ENCODE data around the gene C16orf90.

Gene C16orf90

GRCh38 chr16:3495176-3495575, at the start of gene C16orf90:
C16orf90 (minus strand) TSS chr16:3495489; CDS start chr16:3495421, 68 bp downstream.
- DNase-seq (ENCODE audit: low read depth in 1 of 2, low spot score in 1 of 2) = no peak

- DNase-seq (ENCODE audit: low read depth in 1 of 2, low spot score in 1 of 2) = no peak
Observed at GRCh38 chr16:3542601-3543373, 47.5 kb upstream of the C16orf90 start.

DNA sequence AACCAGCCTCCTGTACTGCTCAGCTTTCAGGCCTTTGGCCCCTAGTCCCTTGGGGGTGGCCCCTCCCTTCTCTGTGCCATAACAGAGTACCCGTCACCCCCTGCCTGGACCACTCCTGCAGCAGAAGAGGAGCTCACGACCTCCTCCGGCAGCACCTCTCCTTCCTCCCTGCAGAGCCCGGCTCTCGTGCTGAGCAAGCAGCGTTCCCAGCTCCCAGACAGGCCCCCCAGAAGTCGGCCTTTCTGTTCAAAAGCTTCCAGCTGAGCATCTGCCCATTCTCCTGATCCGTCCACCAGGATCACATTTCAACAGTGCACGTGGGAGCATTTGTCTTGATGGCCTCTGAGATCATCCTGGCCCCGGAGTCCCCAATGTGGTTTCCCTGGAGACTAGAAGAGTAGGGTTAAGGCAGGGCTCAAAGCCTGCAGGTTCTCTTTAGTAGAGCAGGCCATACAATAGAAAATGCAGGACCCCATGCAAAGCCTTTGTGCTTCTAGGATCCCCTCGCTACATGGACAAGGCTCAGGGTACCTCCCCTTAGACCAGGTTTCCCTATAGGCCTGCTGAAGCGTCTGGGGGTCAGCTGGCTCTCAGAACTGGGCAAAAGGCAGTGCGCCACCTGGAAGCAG, 46.4 kb upstream of the C16orf90 start:
- no peak for DNase-seq (ENCODE audit: low read depth in 1 of 2, low spot score in 1 of 2)

DNA sequence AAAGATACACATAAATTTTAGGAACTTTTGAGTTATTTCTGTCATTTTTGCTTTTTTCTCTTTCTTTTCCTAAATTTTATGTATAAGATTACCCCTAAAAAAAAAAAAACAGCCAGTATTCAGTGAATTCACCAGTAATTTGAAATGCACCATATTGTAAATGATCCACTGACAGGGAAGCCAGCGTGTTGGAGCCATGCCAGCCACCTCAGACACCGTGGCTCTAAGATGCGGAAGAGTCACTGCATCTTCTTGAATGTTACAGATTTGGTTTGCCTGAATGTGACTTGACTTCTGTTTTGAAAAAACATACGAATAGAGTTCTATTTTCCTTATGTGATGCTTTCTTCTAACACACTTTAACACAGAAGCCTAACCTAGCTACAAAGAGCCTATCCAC, 42.9 kb upstream of the C16orf90 start:
- no peak for DNase-seq (ENCODE audit: low read depth in 1 of 2, low spot score in 1 of 2)

- DNase-seq (ENCODE audit: low read depth in 1 of 2, low spot score in 1 of 2) = no peak
Observed at GRCh38 chr16:3536851-3537250, 41.6 kb upstream of the C16orf90 start.

- DNase-seq (ENCODE audit: low read depth in 1 of 2, low spot score in 1 of 2) = no peak
Observed at GRCh38 chr16:3536271-3536731, 41.0 kb upstream of the C16orf90 start.

GRCh38 chr16:3534126-3534525, 38.8 kb upstream of the C16orf90 start:
- DNase-seq (ENCODE audit: low read depth in 1 of 2, low spot score in 1 of 2) = no peak

- DNase-seq (ENCODE audit: low read depth in 1 of 2, low spot score in 1 of 2) = no peak
Observed at GRCh38 chr16:3532741-3533140, 37.5 kb upstream of the C16orf90 start.

DNA sequence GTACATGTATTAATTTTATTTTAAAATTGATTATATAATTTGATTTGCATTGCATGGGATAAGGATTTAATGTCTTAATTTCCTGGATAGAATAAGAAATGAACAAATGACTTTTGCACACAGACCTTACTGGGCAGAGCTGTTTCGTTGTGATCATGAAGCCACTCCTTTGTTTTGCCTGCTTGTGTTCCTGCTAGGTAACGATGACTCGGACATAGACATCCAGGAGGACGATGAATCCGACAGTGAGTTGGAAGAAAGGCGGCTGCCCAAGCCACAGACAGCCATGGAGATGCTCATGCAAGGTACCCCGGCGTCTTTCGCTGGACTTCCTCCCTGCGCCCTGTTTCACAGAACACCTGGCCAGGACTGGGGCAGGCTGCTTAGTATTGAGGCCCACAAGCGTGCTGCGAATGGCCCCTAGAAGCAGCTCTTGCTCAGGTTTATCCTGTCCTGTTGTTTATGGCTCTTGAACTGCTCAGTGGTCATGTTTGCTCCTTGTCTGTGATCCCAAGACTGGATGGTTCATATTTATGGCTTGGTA, 35.2 kb upstream of the C16orf90 start:
- DNase-seq (ENCODE audit: low read depth in 1 of 2, low spot score in 1 of 2) = no peak

GRCh38 chr16:3529175-3529574, 33.9 kb upstream of the C16orf90 start:
- DNase-seq (ENCODE audit: low read depth in 1 of 2, low spot score in 1 of 2) = no peak

GRCh38 chr16:3528406-3528805, 33.1 kb upstream of the C16orf90 start:
- DNase-seq (ENCODE audit: low read depth in 1 of 2, low spot score in 1 of 2) = no peak

DNA sequence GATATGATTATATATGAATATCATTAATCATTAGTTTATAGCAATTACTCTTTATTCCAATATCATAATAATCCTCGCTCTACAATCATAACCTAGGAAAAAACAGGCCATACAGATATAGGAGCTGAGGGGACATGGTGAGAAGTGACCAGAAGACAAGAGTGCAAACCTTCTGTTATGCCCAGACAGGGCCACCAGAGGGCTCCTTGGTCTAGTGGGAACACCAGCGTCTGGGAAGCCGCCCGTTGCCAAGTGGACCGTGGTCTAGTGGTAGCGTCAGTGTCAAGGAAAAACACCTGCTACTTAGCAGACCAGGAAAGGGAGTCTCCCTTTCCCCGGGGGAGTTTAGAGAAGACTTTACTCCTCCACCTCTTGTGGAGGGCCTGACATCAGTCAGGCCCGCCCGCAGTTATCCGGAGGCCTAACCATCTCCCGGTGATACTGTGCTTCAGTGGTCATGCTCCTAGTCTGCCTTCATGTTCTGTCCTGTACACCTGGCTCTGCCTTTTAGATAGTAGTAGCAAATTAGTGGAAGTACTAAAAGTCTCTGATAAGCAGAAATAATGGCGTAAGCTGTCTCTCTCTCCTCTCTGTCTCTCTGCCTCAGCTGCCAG, 32.0 kb upstream of the C16orf90 start:
- DNase-seq (ENCODE audit: low read depth in 1 of 2, low spot score in 1 of 2) = peak in 1 of 2 donors; percentile 16

GRCh38 chr16:3525951-3526350, 30.7 kb upstream of the C16orf90 start:
- no peak for DNase-seq (ENCODE audit: low read depth in 1 of 2, low spot score in 1 of 2)

DNA sequence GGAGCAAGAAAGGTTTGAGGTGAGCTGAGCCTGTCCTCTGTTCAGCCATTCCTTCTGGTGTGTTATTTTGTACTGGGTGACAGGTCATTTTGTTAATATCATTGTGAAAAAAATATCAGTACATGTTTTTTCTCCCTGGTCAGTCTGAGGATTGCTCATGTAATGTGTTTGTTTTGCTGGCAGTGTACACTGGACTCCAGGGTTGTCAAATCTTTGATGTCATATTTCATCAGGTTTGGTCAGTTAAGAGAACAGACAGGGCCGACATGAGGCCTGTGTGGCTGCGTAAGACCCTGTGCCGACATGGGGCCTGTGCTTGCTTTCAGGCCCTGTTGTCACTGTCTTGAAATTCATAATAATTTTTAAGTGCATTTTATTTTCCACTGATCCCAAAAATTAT, 28.0 kb upstream of the C16orf90 start:
- DNase-seq (ENCODE audit: low read depth in 1 of 2, low spot score in 1 of 2) = no peak

- no peak for DNase-seq (ENCODE audit: low read depth in 1 of 2, low spot score in 1 of 2)
Observed at GRCh38 chr16:3520841-3521240, 25.6 kb upstream of the C16orf90 start.

GRCh38 chr16:3520413-3520812, 25.1 kb upstream of the C16orf90 start:
- no peak for DNase-seq (ENCODE audit: low read depth in 1 of 2, low spot score in 1 of 2)

DNA sequence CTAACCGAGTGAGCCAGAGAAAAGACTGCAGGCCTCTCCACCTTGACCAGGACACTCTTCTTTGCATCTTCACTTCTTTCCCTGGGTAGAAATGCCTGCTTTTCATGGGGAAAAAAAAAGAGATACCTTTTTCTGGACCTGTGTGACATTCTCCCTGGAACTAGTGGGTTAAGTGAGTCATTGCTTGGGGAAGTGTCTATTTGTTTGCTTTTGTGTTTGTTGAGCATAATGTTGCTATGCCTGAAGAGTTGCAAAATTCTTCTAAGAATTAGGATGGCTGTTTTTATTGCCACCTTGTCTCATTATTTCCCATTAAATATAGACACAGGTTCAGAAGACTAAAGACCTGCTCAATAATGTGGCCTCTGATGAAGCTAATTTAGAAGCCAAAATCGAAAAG, 24.3 kb upstream of the C16orf90 start:
- DNase-seq (ENCODE audit: low read depth in 1 of 2, low spot score in 1 of 2) = no peak

- DNase-seq (ENCODE audit: low read depth in 1 of 2, low spot score in 1 of 2) = no peak
Observed at GRCh38 chr16:3518986-3519348, 23.7 kb upstream of the C16orf90 start.

- no peak for DNase-seq (ENCODE audit: low read depth in 1 of 2, low spot score in 1 of 2)
Observed at GRCh38 chr16:3518292-3518985, 23.1 kb upstream of the C16orf90 start.

DNA sequence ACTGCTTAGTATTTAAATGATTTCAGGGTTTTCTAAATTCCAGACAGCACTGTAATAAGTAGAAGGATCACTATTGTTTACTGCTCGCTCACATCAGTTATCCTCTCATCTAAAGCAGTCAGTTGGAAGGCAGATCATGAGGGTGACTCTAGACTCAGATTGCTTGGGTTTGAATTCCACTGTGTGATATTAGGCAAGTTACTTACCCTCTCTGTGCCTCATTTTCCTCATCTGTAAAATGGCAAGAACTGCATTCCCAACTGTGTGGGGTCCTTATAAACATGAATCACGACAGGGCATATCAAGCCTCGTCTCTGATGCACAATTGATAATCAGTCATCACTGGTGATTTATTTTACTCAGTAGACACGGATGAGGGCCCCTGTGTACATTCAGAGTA, 20.6 kb upstream of the C16orf90 start:
- DNase-seq (ENCODE audit: low read depth in 1 of 2, low spot score in 1 of 2) = no peak

DNA sequence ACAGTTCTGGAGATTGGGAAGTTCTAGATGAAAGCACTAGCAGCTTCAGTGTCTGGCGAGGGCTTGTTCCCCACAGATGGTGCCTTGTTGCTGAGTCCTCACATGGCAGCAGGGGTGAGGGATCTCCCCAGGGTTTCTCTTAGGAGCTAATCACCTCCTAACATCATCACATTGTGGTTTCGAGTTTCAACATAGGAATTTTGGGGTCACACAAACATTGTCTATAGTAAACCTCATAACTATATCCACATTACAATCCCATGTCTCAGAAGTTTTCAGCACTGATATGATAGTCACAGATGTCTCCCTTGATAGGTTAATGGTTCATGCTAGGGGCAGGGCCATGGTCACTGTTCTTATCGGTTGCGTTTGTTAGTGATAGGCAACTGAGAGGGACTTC, 19.3 kb upstream of the C16orf90 start:
- no peak for DNase-seq (ENCODE audit: low read depth in 1 of 2, low spot score in 1 of 2)
